ENCODE measurements around the gene AP3B2.

AP3B2 gene

DNA sequence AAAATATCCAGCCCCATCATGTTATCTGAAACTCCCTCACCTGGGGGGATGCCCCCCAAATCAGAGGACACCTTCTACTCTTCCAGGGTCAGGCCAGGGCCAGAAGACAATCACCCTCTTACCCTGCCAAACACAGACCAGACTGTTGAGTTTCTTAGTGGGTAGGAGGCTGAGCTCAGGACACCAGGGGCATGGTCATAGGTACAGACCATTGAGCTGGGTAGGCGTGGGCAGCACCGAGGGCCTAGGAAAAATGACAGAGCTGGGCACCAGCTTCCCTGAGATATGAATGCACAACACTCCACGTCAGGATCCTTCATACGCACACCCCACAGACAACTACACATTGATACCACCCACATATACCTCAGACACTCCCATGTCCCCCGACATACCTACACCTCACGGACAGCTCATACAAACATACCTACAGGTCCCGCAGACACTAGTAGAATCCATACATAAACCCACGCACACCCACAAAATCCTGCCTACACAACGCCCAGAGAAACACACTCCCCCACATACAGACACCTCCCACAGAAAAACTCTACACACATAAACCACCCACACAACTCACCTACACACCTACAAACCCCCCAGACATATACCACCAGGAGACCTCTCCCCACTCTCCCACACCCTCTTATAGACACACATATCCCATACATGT lies 11.8 kb downstream of the AP3B2 start:
- DNase-seq, result no peak

- DNase-seq, result no peak
These were observed 17.5 kb downstream of the AP3B2 start for GRCh38 chr15:82692171-82692570.

GRCh38 chr15:82689147-82689546 lies 20.5 kb downstream of the AP3B2 start:
- DNase-seq, result no peak

GRCh38 chr15:82688691-82689090 lies 21.0 kb downstream of the AP3B2 start:
- no peak for DNase-seq

- DNase-seq, result no peak
These were observed 28.3 kb downstream of the AP3B2 start for GRCh38 chr15:82681371-82681770.

DNA sequence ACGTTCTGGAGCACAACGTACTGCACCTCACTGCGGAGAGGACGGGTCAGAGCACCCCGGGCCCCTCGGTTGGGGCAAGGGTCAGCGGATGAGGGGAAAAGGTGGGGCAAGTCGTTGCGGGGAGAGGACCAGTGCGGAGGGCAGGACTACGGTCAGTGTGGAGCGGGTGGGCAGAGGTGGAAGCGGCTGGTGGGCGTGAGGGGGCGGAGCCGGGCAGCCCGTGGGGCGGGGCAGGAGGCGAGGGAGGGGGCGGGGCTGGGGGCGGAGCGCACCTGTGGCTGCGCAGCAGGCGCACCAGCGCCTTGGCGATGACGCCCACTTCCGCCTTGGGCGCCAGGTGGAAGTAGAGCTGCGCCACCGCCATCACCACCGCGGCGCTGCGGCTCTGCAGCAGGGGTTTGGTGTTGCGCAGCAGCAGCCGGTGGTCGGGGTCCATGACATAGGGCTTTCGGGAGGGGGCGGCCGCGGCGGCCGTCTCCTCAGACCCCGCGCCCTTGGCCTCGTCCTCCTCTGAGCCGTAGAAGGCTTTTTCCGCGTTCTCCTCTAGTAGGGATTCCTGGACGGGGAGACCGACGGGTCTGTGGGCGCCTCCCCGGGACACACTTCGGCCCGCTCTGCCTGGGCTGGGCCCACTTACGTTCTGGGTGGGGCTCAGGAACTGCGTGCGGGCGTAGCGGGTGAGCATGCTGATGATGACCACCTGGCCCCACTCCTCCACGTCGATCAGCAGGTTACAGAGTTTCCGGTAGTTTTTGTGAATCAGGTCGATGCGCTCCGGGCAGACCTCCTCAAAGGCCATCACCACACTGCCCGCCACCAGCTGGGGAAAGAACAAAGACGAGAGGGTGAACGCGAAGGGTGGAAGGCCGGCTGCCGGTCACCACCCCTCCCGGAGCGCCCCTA lies 29.2 kb downstream of the AP3B2 start:
- peak; percentile 83 for DNase-seq

GRCh38 chr15:82679626-82680199 lies 30.0 kb downstream of the AP3B2 start:
- DNase-seq, result no peak

GRCh38 chr15:82677720-82678323 lies 31.9 kb downstream of the AP3B2 start:
- DNase-seq, result no peak

GRCh38 chr15:82674873-82675272 lies 34.8 kb downstream of the AP3B2 start:
- no peak for DNase-seq

DNA sequence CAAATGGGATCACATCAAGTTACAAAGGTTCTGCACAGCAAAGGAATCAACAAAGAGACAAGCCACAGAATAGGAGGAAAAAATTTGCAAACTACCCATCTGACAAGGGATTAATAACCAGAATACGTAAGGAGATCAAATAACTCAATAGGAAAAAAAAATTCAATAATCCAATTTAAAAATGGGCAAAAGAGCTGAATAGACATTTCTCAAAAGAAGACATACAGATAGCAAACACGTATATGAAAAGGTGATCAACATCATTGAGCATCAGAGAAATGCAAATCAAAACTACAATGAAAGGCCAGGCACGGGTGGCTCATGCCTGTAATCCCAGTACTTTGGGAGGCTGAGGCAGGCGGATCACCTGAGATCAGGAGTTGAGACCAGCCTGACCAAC lies 39.0 kb downstream of the AP3B2 start:
- DNase-seq, result no peak

- no peak for DNase-seq
These were observed 43.1 kb downstream of the AP3B2 start for GRCh38 chr15:82666606-82667005.

DNA sequence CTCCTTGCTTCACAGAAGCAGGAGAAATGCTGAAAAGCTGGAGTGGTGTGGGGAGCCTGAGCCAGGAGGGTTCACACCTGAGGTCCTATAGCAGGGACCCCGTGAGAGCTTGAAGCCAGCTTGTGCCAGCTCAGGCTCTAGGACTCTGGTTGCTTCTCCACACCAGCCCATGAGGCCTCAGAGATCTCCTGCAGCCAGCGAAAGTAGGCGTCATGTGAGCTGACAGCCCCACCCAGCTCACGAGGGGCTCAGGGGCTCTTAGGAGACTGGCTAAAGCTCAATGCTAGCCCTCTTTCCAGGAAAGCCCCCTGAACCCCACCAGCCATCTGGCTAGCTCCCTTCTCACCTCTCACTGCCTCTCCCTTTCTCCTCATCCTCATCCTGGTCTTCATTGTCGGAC lies 45.7 kb downstream of the AP3B2 start:
- no peak for DNase-seq

- no peak for DNase-seq
These were observed 46.5 kb downstream of the AP3B2 start for GRCh38 chr15:82663186-82663600.

DNA sequence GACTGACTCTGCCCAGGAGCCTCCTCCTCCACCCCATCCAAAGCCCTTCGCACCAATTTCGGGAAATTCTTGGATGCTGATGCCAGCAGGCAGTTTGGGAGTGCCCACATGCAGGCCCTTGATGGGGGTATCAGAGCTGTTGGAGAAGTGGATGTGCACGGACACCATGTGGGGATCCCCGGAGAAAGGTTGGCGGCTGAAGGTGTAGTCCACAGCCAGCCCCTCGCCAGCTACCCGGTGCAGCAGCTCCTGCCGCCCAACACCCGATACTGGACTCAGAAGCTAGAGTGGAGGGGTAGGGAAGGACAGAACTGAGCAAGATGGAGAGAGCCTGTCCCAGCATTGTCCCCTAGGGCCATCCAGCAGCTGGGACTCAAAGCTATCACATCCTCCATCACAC lies 47.0 kb downstream of the AP3B2 start:
- DNase-seq, result no peak

DNA sequence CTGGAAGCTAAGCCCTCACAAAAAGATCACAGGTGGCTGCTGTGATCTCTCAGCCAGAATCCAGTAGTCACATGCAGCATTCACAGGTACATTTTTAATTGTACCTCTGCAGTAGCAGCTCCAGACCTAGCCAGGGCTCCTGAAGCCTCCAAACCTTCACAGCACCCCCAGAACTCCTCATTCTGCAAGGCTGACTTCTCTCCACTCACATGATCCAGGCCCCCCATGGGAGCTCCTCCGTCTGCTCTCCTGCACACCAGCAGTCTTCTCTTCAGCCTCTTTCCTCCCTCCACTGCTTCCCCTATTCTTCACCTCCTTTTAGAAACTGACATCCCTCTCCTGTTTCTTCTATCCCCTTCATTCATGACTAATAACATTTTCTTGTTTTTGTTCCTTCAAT lies 49.3 kb downstream of the AP3B2 start:
- DNase-seq, result no peak

GRCh38 chr15:82656641-82657266 lies 52.9 kb downstream of the AP3B2 start:
- DNase-seq, result no peak

GRCh38 chr15:82655606-82656005 lies 54.1 kb downstream of the AP3B2 start:
- no peak for DNase-seq

DNA sequence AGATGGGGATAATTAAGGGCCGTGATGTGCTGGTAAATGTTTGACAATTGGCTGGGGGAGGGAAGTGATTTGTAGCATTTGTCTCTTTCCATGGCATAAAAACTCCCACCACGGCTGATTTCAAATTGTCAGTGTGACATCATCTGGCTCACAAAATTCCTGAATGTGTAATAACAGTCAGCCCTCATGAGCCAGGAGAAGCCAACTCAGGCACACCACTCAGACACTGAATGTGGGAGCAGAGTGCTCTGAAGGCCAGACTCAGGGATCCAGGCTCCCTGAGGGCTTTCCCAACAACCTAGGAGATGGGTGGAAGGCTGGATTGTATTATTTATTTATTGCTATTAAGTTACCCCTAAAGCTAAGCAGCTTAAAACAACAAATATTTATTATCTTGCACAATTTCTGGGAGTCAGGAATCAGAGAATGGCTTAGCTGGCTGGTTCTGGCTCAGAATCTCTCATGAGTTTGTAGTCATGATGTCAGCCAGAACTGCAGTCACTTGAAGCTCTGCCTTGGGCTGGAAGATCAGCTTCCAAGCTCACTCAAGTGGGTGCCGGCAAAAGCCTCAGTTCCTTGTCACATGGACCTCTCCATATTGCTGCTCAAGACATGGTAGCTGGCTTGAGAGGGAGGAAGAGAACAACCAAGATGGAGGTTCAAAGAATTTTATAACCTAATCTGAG lies 56.0 kb downstream of the AP3B2 start:
- DNase-seq, result no peak

DNA sequence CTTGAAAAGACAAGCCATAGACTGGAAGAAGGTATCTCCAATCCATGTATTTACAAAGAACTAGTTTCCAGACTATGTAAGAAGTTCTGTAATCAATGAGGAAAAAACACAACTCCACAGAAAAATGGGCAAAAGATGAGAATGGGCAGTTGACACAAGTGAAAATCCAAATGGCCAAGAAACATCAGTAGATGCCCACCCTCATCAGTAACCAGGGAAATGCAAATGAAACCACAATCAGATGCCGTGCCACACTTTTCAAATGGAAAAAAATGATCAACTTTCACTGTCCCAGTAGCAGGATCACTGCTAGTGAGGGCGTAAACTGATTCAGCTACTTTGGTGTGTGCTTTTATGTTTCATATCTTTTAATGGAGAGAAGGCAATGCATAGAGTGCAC lies 58.0 kb downstream of the AP3B2 start:
- no peak for DNase-seq

DNA sequence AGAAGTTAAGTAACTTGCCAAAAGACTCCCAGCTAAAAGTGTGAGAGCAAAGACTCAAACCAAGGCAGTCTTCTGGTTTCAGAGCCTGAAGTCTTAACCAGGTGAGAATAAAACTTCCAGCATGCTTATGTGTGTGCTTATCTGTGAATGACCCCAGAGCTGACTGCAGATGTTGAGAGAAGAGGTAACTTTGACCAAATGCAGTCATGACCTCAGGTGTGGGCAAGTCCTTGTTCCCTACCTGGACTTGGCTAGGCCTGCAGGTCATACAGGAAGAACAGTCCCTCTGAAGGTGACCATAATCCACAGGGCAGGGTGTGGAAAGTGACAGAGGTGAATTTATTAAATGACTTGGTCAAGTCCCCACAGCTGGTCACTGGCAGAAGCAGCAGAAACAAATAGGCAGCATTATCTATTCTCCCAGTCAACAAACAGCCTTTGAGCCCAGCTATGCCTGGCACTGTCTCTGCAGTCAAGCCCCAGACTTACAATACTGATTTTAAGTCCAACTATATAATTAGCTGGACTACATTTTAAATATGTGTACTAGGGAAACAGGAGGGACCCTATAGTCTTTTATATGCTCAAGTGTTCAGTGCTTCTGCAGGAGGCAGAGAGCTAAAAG lies 59.5 kb downstream of the AP3B2 start:
- DNase-seq, result no peak

DNA sequence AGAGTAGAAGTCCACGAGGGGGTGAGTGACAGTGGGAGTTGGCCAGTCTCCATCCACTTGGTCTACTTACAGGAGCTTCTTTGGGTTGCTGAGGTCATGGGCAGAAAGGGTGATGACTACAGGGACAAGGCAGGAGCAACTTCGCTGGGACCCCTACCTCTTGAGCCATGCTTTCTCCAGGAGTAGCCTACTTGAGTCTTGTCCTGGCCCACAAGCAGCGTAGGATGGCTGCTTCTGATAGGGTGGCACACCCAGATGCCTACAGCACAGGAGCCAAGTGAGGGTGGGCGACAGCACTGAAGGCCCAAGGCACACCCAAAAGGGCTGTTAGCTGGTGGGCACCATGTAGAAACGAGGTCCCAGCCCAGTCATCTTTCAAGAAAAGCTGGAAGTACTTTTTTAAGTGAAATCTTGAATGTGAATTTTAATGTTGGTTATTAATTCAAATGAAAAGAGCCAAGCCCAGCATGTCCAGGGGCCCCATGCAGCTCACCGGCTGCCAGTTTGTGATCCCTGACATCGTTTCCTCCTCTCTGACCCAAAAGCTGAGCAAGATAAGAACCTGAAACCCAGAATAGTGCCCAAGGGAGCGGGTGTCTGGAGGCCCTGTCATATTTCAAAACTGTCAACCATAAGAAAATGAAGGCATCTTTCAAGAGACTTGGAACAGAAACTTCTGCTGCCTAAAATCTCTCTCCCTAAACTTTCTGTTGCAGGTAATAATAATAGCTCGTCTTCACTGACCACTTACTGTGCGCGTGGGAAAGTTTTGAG lies 60.3 kb downstream of the AP3B2 start:
- no peak for DNase-seq
